Uterus (tissue), 4 donors: ENCODE data around the gene DEPDC5. TPM values are rescaled to one million over a fixed set of nuclear protein-coding genes. Genes with fewer than 3 reads are reported as not detected.

Source experiments
- DNase-seq, 2 donors: peaks; one replicate each; pipeline ENCODE4 v3.0.0-alpha.2; 2019 to 2020
- H3K27ac ChIP-seq, 2 donors: fragments of 200-600 bp; sonication (generic); 1 replicate in 1 of 2; 2 replicates in 1 of 2; pipeline ENCODE4 v1.5.1; 2016 to 2018
- H3K27me3 ChIP-seq, 2 donors: fragments of 200-600 bp; sonication (generic); one replicate each; pipeline ENCODE4 v1.5.1; 2018 to 2019; ENCODE audit warnings: control low read depth in 1 of 2
- H3K36me3 ChIP-seq, 2 donors: fragments of 200-600 bp; sonication (generic); one replicate each; pipeline ENCODE4 v1.5.1; 2019; ENCODE audit warnings: control low read depth in 1 of 2
- H3K4me1 ChIP-seq, 2 donors: fragments of 200-600 bp; sonication (generic); one replicate each; pipeline ENCODE4 v1.5.1; 2018 to 2019; ENCODE audit warnings: control low read depth in 1 of 2
- H3K4me3 ChIP-seq, 2 donors: fragments of 200-600 bp; sonication (generic); 1 replicate in 1 of 2; 2 replicates in 1 of 2; pipeline ENCODE4 v1.5.1; 2018 to 2019; ENCODE audit warnings: mild to moderate bottlenecking in 1 of 2
- H3K9me3 ChIP-seq, 2 donors: fragments of 200-600 bp; sonication (generic); one replicate each; pipeline ENCODE4 v1.5.1; 2019; ENCODE audit warnings: control low read depth in 1 of 2
- CTCF ChIP-seq, 4 experiments: fragments of 200-600 bp in 2 of 4; fragments of 450-650 bp in 2 of 4; sonication (generic) in 2 of 4; IDR thresholded peaks; one replicate each; pipeline ENCODE4 v1.5.1; 2016 to 2019; ENCODE audit warnings: antibody characterized with exemption in 4 of 4, mild to moderate bottlenecking in 2 of 4, moderate library complexity in 1 of 4
- POLR2A ChIP-seq, 2 donors: fragments of 450-650 bp; IDR thresholded peaks; one replicate each; pipeline ENCODE4 v1.6.1; 2016; ENCODE audit warnings: antibody characterized with exemption in 2 of 2, mild to moderate bottlenecking in 1 of 2, moderate library complexity in 1 of 2
- intact Hi-C: fragments of 100-400 bp; cut with DNase I; formaldehyde crosslinking; loops from one replicate; pipeline ENCODE4 v1.15.1; 2023; ENCODE audit warnings: low total_unique reads
- total RNA-seq, 4 donors: library from RNA; depleted of rRNA in 3 of 4; stranded (reverse); fragments of >200 nt in 3 of 4; gene quantifications; one replicate each; pipeline versions ENCODE4 v1.1.0 to v1.2.4, GENCODE V29; 2014 to 2023
- donor health status: DM: yes; HTN: yes; CAD: no.

The DEPDC5 gene
- total RNA-seq, 4 donors from 2014 or later: 9.1 to 180 (median 37.2) TPM

GRCh38 chr22:31896472-31896871 lies 142.7 kb downstream of the DEPDC5 start:
- Histone ChIP-seq H3K36me3 (no peaks in the 10 kb centered on the region), H3K27me3 (no peaks in the 10 kb centered on the region), H3K9me3 (no peaks in the 10 kb centered on the region), H3K27ac (no peak overlapping the region), H3K4me1 (no peaks in the 10 kb centered on the region), H3K4me3 (no peak overlapping the region)
- TF ChIP-seq CTCF (IDR thresholded peaks at IDR 0.05) (no peak), POLR2A (IDR thresholded peaks at IDR 0.05) (no peak)
- DNase-seq: no peak
- intact Hi-C loops: loop anchor here (10.0 kb wide), 1 partner anchor 58 kb away; no protein-coding TSS in a partner anchor

GRCh38 chr22:31897842-31898805 lies 144.3 kb downstream of the DEPDC5 start:
- no peak for DNase-seq
- no peak for TF ChIP-seq CTCF (IDR thresholded peaks at IDR 0.05)
- TF ChIP-seq POLR2A (IDR thresholded peaks at IDR 0.05): no peak
- Histone ChIP-seq H3K4me3 (no peak overlapping the region), H3K9me3 (no peaks in the 10 kb centered on the region), H3K36me3 (no peaks in the 10 kb centered on the region), H3K27me3 (no peaks in the 10 kb centered on the region), H3K4me1 (no peaks in the 10 kb centered on the region), H3K27ac (no peak overlapping the region)
- intact Hi-C loops: loop anchor here (10.0 kb wide), 1 partner anchor 57 kb away; no protein-coding TSS in a partner anchor

GRCh38 chr22:31898926-31899325 lies 145.1 kb downstream of the DEPDC5 start:
- Histone ChIP-seq H3K36me3 (no peaks in the 10 kb centered on the region), H3K27ac (no peak overlapping the region), H3K4me3 (no peak overlapping the region), H3K27me3 (no peaks in the 10 kb centered on the region), H3K4me1 (no peaks in the 10 kb centered on the region), H3K9me3 (no peaks in the 10 kb centered on the region)
- TF ChIP-seq POLR2A (IDR thresholded peaks at IDR 0.05) (no peak), CTCF (IDR thresholded peaks at IDR 0.05) (no peak)
- intact Hi-C loops: loop anchor here (10.0 kb wide), 1 partner anchor 56 kb away; no protein-coding TSS in a partner anchor
- no peak for DNase-seq

GRCh38 chr22:31899669-31900068 lies 145.8 kb downstream of the DEPDC5 start:
- H3K4me1 ChIP-seq: no peaks in the 10 kb centered on the region
- DNase-seq: no peak
- no peak for TF ChIP-seq POLR2A (IDR thresholded peaks at IDR 0.05)
- no peak for TF ChIP-seq CTCF (IDR thresholded peaks at IDR 0.05)
- H3K27me3 ChIP-seq: no peaks in the 10 kb centered on the region
- H3K36me3 ChIP-seq: no peaks in the 10 kb centered on the region
- intact Hi-C loops: loop anchor here (10.0 kb wide), 1 partner anchor 55 kb away; no protein-coding TSS in a partner anchor
- H3K27ac ChIP-seq: no peak overlapping the region
- no peaks in the 10 kb centered on the region for H3K9me3 ChIP-seq
- no peak overlapping the region for H3K4me3 ChIP-seq
